Adipose tissue (tissue), 3 donors: ENCODE data around the gene ZNF525. TPM values are rescaled to one million over a fixed set of nuclear protein-coding genes. Genes with fewer than 3 reads are reported as not detected.
"Not testable (repeated sequence)": the region's sequence is repeated elsewhere in the genome, so short reads cannot be mapped to it uniquely, and the experiment has no call there.

ENCODE experiments used
- H3K27ac ChIP-seq: one replicate; pipeline ENCODE4 v1.5.1; 2013; ENCODE audit warnings: low read depth, low read length
- WGBS, 3 donors: extraction: QIAGEN DNeasy Blood & Tissue Kit; methylation state at CpG; one replicate each; pipeline ENCODE4 v1.1.7; 2013; 5-methylcytosine and 5-hydroxymethylcytosine counted together
- polyA plus RNA-seq, 3 donors: library from polyadenylated mRNA; stranded (reverse); fragments of 200-250 nt; gene quantifications; one replicate each; pipeline ENCODE4 v1.2.3, GENCODE V29; 2013
- donor health status: healthy with polysubstance abuse.
- donor health status: Bipolar disorder and iron deficiency.
- donor health status: healthy.

The ZNF525 gene
- polyA plus RNA-seq, 3 donors = 1.8 to 3.9 (median 2.0) TPM

- WGBS, 3 donors = 0 to 12% (median 10%) methylated on average over 18 of the region's 18 CpGs
- H3K27ac ChIP-seq = no peak overlapping the region
Measured at GRCh38 chr19:53394522-53394973, 29.0 kb downstream of the ZNF525 start.

- WGBS, 3 donors = 0% methylated on average over 57 to 58 of the region's 58 CpGs
- H3K27ac ChIP-seq = no peak within 1 kb of the TSS
Measured at GRCh38 chr19:53394974-53395839, 29.7 kb downstream of the ZNF525 start, which contains the start of gene ZNF765. Gene ZNF765 (plus strand): TSS chr19:53395149. CDS start chr19:53398016, 2,867 bp downstream.

- H3K27ac ChIP-seq = not testable (repeated sequence)
- WGBS, 3 donors = 6 to 25% (median 10%) methylated on average over 9 of the region's 9 CpGs
Measured at GRCh38 chr19:53395840-53396524, 30.5 kb downstream of the ZNF525 start.

GRCh38 chr19:53396525-53396868, 31.0 kb downstream of the ZNF525 start:
- H3K27ac ChIP-seq = no peak overlapping the region
- 7 to 33% (median 8%) methylated on average over 1 of the region's 1 CpG for WGBS, 3 donors

- not testable (repeated sequence) for H3K27ac ChIP-seq
- 57 to 100% (median 94%) methylated on average over 1 of the region's 1 CpG for WGBS, 3 donors
Measured at GRCh38 chr19:53397918-53398317, 32.4 kb downstream of the ZNF525 start.

GRCh38 chr19:53409505-53410204, 44.1 kb downstream of the ZNF525 start:
- H3K27ac ChIP-seq = no peak overlapping the region
- WGBS, 3 donors = 90 to 95% (median 91%) methylated on average over 7 of the region's 7 CpGs

GRCh38 chr19:53420520-53421315, 55.2 kb downstream of the ZNF525 start:
- WGBS, 3 donors = 64 to 73% (median 71%) methylated on average over 11 of the region's 11 CpGs
- H3K27ac ChIP-seq = not testable (repeated sequence)

GRCh38 chr19:53422551-53422950, 57.0 kb downstream of the ZNF525 start:
- WGBS, 3 donors = 80 to 89% (median 88%) methylated on average over 5 of the region's 5 CpGs
- H3K27ac ChIP-seq = no peak overlapping the region

- H3K27ac ChIP-seq = not testable (repeated sequence)
- WGBS, 3 donors = 14 to 19% (median 19%) methylated on average over 4 to 11 of the region's 13 CpGs
Measured at GRCh38 chr19:53423074-53423473, 57.6 kb downstream of the ZNF525 start.

GRCh38 chr19:53423680-53424079, 58.2 kb downstream of the ZNF525 start:
- 39 to 44% (median 41%) methylated on average over 8 of the region's 8 CpGs for WGBS, 3 donors
- H3K27ac ChIP-seq = not testable (repeated sequence)

GRCh38 chr19:53424968-53425597, 59.6 kb downstream of the ZNF525 start:
- no peak overlapping the region for H3K27ac ChIP-seq
- WGBS, 3 donors = 21 to 26% (median 22%) methylated on average over 9 of the region's 9 CpGs

GRCh38 chr19:53431399-53432087, 66.0 kb downstream of the ZNF525 start, which contains the start of gene ZNF761:
Gene ZNF761 (plus strand): TSS chr19:53431984. CDS start chr19:53447269, 15,285 bp downstream.
- H3K27ac ChIP-seq = no peak within 1 kb of the TSS
- WGBS, 3 donors = 1 to 2% (median 1%) methylated on average over 34 to 46 of the region's 46 CpGs

- WGBS, 3 donors = 0 to 1% (median 1%) methylated on average over 30 of the region's 30 CpGs
- no peak overlapping the region for H3K27ac ChIP-seq
Measured at GRCh38 chr19:53432088-53432661, 66.7 kb downstream of the ZNF525 start.
